GM13977 (cell line): ENCODE results near the gene MSI2.

ENCODE experiments used
- DNase-seq: peaks from one replicate; pipeline ENCODE4 v3.0.0; 2012; ENCODE audit warnings: low spot score
- in situ Hi-C: fragments of 300-500 bp; cut with MboI; formaldehyde crosslinking; loops from one replicate; pipeline ENCODE4 v1.12.0; 2022; ENCODE audit warnings: low sequenced_read_pairs, low pct_unique_long_range_greater_than_20kb, mixed read lengths, inconsistent platforms; ENCODE audit not compliant: unreplicated experiment
- TF ChIP-seq, protein P1 (sequence below): IDR thresholded peaks from 2 replicates; pipeline ENCODE4 v1.5.1; 2012; ENCODE audit warnings: mild to moderate bottlenecking, control low read depth; ENCODE audit not compliant: insufficient read depth; ENCODE audit errors: extremely low read depth, missing control alignments

The MSI2 gene

DNA sequence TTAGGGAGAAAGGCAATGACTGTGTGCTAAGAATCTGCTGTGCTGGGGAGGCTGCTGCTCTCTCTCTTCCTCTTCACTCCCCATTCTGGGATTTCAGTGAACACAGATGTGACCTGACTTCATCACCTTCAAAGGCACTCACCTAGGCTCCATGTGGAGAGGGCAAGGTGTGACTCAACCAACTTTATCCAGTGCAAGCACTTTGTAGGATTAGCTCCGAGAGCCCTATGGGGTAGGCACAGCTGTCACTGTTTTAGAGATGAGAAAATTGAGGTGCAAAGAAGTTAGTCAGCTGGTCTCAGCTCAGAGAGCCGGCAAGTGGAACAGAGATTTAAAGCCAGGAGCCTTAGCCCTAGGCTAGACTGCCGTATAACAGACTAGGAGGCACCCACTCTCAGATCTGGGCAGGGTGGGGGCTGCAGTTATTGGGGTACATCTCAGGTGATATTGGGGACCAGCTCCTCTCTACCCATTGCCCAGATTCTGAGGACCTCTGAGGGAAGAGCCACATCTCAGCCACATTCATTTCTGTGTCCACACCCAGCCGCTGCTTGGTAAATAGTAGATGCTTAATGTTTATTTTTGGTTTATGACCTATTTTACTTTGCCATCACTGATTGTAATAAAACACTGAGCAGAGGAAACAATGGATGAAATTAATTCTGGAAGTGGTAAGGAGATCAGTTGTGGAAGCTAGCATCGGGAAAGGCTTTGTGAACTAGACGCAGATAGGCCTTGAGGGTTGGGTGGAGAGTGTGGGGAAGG, 350.0 kb downstream of the MSI2 start:
- in situ Hi-C loops, result no loop called here
- no peak for DNase-seq

DNA sequence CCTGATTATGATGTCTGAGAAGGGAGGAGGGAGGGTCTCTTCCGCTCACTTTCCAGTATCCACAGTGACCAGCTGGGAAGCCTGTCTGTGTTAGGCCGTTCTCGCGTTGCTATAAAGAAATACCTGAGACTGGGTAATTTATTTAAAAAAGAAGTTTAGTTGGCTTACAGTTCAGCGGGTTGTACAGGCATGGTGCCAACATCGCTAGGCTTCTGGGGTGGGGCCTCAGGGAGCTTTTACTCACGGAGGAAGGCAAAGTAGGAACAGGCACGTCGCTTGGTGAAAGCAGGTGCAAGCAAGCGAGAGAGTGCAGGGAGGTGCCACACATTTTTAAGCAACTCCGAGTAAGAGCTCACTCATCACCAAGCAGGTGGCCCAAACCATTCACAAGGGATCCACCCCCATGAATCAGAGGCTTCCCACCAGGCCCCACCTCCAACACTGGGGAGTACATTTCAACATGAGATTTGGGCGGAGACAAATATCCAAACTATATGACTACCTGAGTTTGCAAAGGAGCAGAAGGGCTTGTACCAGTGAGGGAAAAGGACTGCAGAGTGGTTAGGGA, 351.3 kb downstream of the MSI2 start:
- TF ChIP-seq, protein P1, sequence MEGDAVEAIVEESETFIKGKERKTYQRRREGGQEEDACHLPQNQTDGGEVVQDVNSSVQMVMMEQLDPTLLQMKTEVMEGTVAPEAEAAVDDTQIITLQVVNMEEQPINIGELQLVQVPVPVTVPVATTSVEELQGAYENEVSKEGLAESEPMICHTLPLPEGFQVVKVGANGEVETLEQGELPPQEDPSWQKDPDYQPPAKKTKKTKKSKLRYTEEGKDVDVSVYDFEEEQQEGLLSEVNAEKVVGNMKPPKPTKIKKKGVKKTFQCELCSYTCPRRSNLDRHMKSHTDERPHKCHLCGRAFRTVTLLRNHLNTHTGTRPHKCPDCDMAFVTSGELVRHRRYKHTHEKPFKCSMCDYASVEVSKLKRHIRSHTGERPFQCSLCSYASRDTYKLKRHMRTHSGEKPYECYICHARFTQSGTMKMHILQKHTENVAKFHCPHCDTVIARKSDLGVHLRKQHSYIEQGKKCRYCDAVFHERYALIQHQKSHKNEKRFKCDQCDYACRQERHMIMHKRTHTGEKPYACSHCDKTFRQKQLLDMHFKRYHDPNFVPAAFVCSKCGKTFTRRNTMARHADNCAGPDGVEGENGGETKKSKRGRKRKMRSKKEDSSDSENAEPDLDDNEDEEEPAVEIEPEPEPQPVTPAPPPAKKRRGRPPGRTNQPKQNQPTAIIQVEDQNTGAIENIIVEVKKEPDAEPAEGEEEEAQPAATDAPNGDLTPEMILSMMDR, result no peak
- no peak for DNase-seq
- in situ Hi-C loops, result no loop called here

More for the DNA sequence above, 350.0 kb downstream of the MSI2 start:
- TF ChIP-seq, protein P1, result no peak

DNA sequence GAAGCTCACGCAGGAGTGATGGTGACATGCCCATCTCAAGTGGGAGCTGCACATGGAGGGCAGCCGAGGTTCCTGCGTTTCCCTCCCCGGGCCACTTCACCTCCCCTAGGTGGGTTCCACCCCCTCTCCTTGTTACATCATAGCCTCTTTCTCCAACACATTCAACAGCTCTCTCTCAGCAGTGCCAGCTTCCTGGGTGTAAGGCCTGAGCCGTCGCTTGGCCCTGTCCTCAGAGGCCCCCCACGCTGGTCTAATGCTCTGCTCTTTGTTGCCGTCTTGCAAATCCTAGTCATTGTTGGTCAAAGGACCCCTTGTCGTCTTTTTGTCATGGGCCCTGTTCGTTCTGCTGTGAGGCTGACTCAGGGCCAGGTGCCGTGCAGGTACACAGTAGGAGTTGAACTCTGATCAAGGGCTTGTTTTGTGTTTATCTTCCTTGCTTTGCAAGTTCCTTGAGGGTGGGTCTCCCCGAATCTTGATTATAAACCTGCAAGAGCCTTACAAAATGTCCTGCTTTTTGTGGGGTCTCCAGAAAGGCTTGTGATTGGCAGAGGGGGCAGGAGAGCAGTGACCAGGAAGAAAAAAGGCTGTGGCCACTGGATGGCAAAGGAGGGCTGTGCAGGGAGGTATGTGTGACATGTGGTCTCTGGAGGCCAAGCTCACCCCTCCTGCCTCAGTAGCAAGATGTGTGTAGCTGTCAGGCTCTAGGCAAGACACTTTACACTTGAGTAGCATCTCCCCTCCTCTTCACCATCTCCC, 352.2 kb downstream of the MSI2 start:
- in situ Hi-C loops, result no loop called here
- no peak for DNase-seq
- TF ChIP-seq, protein P1, result no peak

DNA sequence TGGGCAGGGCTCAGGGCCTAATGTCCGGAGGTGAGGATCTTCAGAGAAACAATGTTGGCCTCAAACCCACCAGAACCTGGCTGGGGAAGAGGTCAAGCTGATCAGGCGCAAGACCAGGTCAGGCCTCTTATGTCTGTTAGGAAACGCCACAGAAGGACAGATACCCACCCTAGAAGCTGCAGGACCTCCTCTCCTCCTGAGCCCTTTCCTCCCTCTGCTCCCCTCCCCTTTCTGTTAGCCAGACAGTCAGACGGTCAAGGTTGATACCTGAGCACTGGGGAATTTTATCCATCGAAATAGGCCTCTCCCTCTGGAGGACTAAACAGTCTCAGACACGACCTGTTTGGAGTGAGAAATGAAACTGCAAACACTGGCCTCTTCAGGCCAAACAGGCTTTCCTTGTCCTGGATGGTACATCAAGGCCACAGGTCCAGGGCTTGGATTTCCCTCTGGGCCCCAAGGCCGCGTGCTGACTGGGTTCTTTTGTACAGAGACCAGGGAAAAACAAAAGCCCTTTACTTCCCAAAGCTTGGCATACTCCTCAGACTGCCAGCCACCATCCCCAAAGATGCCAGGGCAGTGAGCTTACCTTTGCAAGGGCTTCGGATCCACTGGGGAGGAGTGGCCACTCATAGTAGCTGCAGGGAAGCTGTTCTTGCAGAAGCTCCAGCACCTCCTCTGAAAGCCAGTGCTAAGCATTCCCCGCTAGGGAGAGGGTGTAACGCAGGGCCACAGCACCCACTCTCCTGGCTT, 353.0 kb downstream of the MSI2 start:
- no peak for DNase-seq
- TF ChIP-seq, protein P1, result no peak
- in situ Hi-C loops, result no loop called here

DNA sequence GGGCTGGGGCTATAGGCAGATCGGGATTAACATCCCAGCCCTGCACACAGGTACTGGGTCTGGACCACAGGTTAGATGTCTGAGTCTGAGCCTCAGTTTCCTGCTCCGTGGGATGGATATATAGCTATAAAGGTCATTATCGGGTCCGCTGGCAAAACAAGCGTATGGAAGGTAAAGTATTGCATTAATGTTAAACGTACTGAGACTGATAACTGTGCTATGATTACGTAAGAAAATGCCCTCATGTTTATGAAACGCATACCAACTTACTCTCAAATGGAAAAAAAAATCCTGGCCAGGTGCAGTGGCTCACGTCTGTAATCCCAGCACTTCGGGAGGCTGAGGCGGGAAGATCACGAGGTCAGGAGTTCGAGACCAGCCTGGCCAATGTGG, 353.6 kb downstream of the MSI2 start:
- in situ Hi-C loops, result no loop called here
- TF ChIP-seq, protein P1, result no peak
- no peak for DNase-seq
